Left cardiac atrium (tissue), 4 donors: ENCODE measurements around the gene RWDD3. TPM values are rescaled to one million over a fixed set of nuclear protein-coding genes. Genes with fewer than 3 reads are reported as not detected.

Experiments used
- ATAC-seq, 2 donors: fragments of 200-7000 bp; cut with Tn5 transposase; one replicate each; pipeline ENCODE4 v1.9.1; 2020; ENCODE audit warnings: mild to moderate bottlenecking in 2 of 2, moderate library complexity in 2 of 2
- DNase-seq: peaks from one replicate; pipeline ENCODE4 v3.0.0-alpha.2; 2020
- intact Hi-C, 2 donors: fragments of 100-400 bp; cut with DNase I; formaldehyde crosslinking; loops; one replicate each; pipeline versions ENCODE4 v1.14.1 to v1.15.1; 2022 to 2023
- total RNA-seq, 2 donors: library from RNA; stranded (reverse); fragmentation: NEBNext Ultra II Directional; extraction: Animal tissue kit (Norgen Biotek cat#: 25700); gene quantifications; one replicate each; pipeline ENCODE4 v1.2.1, GENCODE V29; 2021
- donor health status: DM: no; HTN: yes; CAD: no.
- donor health status: DM: no; HTN: yes; CAD: no; lungs with severe emphysema.
- donor health status: DM: yes; HTN: yes; CAD: no.
- donor health status: Dilated cardiomyopathy.

RWDD3 gene
- total RNA-seq, 2 donors from 2014 or later: 12.3 to 17.7 TPM

DNA sequence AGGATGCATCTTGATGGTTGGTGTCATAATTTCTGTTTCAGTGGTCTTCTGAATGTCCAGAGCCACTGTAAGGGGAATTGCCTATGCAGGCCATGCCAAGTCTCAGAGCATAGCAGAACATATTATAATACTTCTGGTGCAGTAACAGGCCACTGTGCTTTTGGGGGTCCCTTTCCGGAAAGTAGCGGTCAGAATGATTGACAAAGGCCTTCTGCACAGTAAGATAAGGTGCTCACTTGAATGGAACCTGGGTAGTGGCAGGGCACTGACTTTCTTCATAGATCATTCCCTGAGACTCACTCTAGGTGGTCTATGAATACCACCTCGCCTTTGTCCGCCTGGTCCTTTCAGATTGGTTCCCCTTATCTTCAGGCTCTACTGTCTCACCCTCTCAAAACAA is 28.9 kb downstream of the RWDD3 start:
- intact Hi-C loops: no loop called here
- ATAC-seq (no peak), DNase-seq (no peak)

DNA sequence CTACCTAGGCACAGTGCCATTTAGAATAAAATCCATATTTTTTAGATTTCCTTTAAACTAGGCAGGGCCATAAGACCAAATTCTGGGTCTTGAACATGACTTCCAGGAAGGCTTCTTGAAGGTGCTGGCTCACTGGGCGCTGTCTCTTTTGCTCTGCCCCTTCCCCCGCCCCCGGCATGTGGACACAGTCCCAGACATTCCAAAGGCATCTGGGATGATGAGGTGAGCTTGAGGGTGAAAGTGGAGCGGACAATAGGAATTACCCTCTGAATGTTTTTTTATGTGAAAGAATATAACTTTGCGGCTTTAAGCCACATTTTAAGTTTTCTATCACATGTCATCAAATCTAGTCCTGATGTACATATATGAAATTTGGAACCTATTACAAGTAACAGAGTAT is 29.4 kb downstream of the RWDD3 start:
- DNase-seq: no peak
- ATAC-seq: no peak
- intact Hi-C loops: no loop called here

DNA sequence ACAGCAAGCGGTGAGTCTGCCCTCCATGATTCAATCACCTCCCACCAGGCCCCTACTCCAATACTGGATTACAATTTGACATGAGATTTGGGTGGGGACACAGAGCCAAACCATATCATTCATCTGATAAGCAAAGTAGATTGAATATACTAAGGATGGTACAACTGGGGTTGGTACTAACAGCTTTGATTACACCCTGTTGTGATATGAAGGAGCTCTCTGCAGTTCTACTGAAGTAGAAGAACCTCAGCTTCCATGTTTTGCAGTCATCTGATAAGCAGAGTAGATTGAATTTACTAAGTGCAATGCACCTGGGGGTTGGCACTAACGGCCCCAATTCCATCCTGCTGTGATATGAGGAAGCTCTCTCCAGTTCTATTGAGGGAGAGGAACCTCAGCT is 31.1 kb downstream of the RWDD3 start:
- intact Hi-C loops: no loop called here

DNA sequence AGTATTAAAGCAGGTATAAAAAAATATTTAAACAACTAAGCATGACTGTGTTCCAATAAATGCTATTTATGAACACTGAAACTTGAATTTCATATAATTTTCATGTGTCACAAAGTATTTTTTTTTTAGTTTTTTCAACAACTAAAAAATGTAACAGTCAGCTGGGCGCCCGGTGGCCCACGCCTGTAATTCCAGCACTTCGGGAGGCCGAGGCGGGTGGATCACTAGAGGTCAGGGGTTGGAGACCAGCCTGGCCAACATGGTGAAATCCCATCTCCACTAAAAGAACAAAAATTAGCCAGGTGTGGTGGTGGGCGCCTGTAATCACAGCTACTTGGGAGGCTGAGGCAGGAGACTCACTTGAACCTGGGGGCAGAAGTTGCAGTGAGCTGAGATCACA is 42.4 kb downstream of the RWDD3 start:
- no peak for DNase-seq
- ATAC-seq: no peak
- intact Hi-C loops: no loop called here

More for the DNA sequence above, 31.1 kb downstream of the RWDD3 start:
- ATAC-seq: no peak
- DNase-seq: no peak

DNA sequence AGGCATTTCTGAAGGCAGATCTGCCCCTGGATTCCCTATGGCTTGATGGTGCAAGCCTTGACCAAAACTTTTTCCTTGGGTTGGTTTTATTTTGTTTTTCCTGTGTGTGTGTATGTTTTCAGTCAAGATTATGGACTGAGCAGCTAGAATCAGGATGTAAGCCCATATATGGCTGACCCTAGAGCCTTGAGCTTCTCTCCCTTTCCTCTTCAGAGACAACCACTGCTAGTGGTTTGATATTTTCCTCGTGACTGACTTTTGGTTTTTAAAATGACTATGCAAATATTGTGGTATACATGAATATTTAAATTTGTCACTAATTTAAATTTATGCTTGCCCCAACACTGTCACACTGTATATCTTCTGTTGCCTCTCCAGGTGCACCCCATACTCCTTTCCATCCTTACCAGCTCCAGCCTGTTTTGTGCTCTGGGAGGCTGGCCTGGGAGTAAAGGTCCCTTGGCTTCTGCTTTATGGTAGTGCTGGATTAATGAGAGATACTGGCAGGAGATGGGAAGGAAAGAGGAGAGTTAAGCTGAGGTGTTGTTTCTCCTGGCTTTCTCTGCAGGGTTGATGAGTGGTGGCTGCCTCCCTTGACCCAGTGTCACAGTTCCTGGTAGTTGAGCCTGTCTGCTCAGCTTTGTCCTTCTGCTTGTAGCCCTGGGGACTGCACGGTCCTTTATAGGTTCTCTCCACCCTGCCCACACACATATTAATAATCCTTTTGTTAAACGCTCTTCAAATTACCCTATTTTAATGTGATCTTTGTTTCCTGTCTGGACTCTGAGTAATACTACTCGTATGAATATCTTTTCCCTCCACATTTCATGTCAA is 44.4 kb downstream of the RWDD3 start:
- ATAC-seq (no peak), DNase-seq (no peak)
- intact Hi-C loops: no loop called here

DNA sequence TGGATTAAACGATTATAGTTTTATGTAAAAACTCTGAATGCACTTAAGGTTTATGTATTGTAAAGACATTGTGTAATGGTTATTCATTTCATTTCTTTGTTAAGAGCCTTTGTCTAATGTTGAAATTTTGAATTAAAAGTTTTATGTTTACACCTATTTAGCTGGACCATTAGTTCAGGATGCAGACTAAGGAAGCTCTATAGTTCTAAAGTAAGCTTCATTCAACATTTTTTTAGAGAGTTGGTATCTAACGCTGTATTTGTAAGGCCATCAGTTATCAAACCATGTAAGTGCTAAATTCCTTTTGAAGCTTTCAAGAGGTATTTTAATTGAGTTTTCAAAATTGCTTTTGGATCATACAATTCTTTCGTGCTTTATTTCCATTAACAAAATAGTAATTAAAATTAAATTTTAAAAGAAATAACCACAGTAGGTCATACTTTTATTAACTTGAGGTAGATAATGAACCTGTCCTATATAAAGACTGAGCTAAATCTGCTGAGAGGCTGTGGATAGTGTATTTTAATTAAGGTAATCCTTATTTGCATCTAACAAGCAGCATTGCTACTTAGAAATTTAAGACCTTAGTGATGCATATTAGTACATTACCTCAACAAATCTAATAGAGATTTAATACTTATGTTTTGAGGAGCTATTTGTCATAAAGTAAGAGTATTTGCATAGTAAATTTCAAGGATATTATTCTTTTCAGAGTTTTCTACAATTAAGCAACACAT is 47.9 kb downstream of the RWDD3 start:
- DNase-seq (no peak), ATAC-seq (no peak)
- intact Hi-C loops: no loop called here

DNA sequence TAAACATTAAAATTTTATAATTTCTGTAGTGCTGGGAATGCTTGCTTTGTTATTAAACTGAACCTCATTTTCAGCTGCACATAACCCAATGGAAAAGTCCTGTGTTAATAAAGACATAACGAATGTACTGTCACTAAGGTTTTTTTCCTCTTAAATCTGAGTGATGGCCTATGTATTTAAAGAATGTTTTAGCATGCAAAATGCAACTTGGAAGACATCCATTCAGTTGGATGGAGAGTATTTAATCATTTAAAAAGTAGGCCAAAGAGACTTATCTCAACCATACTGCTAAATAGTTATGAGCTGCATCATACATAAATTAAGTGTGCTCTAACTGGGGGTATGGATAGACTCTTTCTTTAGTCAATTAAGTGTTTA is 48.5 kb downstream of the RWDD3 start:
- ATAC-seq: no peak
- no peak for DNase-seq
- intact Hi-C loops: no loop called here

DNA sequence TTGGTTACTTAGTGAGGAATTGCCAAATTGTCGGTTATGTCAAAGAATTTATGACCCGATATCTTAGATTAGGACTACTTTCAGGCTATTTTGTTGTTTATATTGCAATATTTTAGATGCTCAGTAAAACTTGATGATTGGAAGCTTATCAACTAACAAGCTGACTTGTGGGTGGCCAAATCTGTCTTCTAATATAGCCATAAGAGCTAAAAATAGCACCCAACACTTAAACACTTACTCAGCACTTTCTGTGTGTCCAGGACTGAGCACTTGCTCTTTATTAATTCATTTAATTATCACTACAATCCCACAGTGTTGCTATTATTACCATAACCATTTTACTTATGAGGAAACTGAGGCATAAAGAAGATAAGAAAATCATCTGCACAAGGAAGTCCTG is 50.4 kb downstream of the RWDD3 start:
- DNase-seq (no peak), ATAC-seq (no peak)
- intact Hi-C loops: no loop called here

DNA sequence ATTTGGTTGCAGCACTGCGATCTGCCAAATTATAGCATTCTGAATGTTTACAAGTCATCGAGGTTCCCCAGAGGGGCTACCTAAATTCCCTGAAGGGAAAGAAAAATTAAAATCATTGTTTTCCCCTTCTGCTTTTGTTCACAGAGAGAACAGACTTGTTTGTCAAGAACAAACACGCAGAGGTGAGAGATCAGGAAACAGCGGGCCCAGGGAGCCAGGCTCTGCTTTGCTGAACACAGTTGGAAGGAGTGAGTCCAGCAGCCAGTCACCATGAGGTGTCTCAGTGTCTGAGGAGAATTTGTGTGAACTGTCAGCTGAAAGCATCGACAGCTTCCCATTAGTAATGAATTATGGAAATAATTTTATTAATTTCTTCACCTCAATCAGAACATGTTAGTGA is 52.5 kb downstream of the RWDD3 start:
- DNase-seq (no peak), ATAC-seq (no peak)
- intact Hi-C loops: no loop called here

DNA sequence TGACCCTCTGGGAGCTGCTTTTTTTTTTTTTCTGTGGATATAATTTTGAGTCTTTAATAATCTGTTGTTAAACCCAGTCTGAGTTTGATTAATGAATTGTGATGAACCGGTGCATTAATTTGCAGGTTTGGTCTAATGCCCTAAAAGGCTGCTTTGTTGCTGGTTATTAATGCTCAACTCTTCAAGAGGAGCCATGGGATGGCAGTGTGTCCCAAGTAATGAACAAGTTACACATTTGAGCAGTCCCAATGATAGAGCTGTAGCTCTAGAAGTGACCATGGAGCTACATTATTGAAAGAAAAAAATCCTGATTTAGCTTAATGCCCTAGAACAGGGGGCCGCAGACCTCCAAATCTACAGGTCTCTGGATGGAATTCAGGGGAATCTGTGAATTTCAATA is 53.1 kb downstream of the RWDD3 start:
- no peak for ATAC-seq
- intact Hi-C loops: no loop called here

DNA sequence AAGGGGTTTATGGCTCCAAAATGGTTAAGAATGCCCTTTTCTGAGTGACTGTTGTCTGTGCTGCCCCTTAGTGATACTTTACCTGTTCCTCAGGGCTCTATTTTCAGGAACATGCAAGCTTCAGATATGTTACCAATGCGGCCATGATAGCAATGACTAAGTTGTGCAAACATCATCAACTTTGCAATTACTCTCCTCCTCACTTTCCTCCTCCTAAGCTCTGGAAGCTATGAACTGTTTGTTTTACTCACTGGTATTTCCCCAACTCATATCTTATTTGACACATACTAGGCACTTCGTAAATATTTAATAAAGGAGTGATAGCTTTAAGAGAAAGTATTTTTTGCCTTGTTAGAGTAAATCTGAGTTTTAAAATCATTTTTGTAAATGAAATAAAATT is 53.8 kb downstream of the RWDD3 start:
- intact Hi-C loops: no loop called here
- DNase-seq (no peak), ATAC-seq (no peak)

More for the DNA sequence above, 53.1 kb downstream of the RWDD3 start:
- no peak for DNase-seq

Other genes starting within 250 kb of the RWDD3 start
- 1 to 10 TPM; 2.5 to 4.3 TPM for gene ALG14, start 161.3 kb upstream of the RWDD3 start, total RNA-seq
- gene TLCD4, start 116.9 kb upstream of the RWDD3 start, total RNA-seq: 10 to 100 TPM; 43.4 to 48.3 TPM